H1 (cell line): ENCODE measurements around the gene PCDH9. TPM values are rescaled to one million over a fixed set of nuclear protein-coding genes. Genes with fewer than 3 reads are reported as not detected.

Experiments
- CTCF ChIA-PET: fragments of 300-600 bp; sonication (Branson Sonifier 250); formaldehyde crosslinking; loops from one replicate; lab custom pipeline; 2021; ENCODE audit not compliant: partially characterized antibody; lab: Charles Lee
- POLR2A ChIA-PET: fragments of 300-600 bp; sonication (Branson Sonifier 250); formaldehyde crosslinking; loops from one replicate; lab custom pipeline; 2021; ENCODE audit warnings: inconsistent platforms; ENCODE audit not compliant: partially characterized antibody; lab: Charles Lee
- DNase-seq, 2 experiments: peaks; one replicate each; pipeline versions ENCODE4 v3.0.0 to v3.0.0-alpha.2; 2010 to 2022; ENCODE audit warnings: low spot score in 2 of 2, low read depth in 1 of 2, mixed read lengths in 1 of 2
- FAIRE-seq: peaks from 2 replicates; lab custom pipeline; 2011; peaks lifted over from hg19 to GRCh38; lab: Jason Lieb, UNC
- H2AFZ ChIP-seq: 2 replicates; pipeline ENCODE4 v1.8.1; 2012; ENCODE audit warnings: low read length, inconsistent platforms
- H2AK5ac ChIP-seq: 2 replicates; pipeline ENCODE4 v1.6.1; 2013; ENCODE audit warnings: low read depth, low read length
- H2BK120ac ChIP-seq: replicated peaks from 2 replicates; pipeline ENCODE3; 2013; ENCODE audit warnings: low read depth, low read length, inconsistent platforms
- H2BK12ac ChIP-seq: 2 replicates; pipeline ENCODE4 v1.6.1; 2013; ENCODE audit warnings: low read depth, low read length
- H2BK15ac ChIP-seq: 2 replicates; pipeline ENCODE4 v1.6.1; 2013; ENCODE audit warnings: low read length
- H2BK20ac ChIP-seq: 2 replicates; pipeline ENCODE4 v1.6.1; 2013; ENCODE audit warnings: low read length
- H2BK5ac ChIP-seq: 2 replicates; pipeline ENCODE4 v1.6.1; 2013; ENCODE audit warnings: low read depth, low read length
- H3K14ac ChIP-seq: 2 replicates; pipeline ENCODE4 v1.6.1; 2013; ENCODE audit warnings: inconsistent platforms; ENCODE audit not compliant: insufficient read length
- H3K18ac ChIP-seq: 2 replicates; pipeline ENCODE4 v1.6.1; 2013; ENCODE audit warnings: low read length; ENCODE audit errors: extremely low read depth
- H3K23ac ChIP-seq: 2 replicates; pipeline ENCODE4 v1.6.1; 2013; ENCODE audit warnings: inconsistent platforms; ENCODE audit not compliant: insufficient read length
- H3K23me2 ChIP-seq: 2 replicates; pipeline ENCODE4 v1.6.1; 2013; ENCODE audit warnings: low read depth, low read length
- H3K27ac ChIP-seq: 2 replicates; pipeline ENCODE4 v1.6.1; 2011; ENCODE audit warnings: low read depth, low read length, inconsistent platforms
- H3K27me3 ChIP-seq, 4 experiments: replicated peaks in 1 of 4; 1 replicate in 1 of 4; 2 replicates in 3 of 4; pipeline versions ENCODE4 v1.6.1 to v1.8.1; 2011 to 2013; ENCODE audit warnings: low read length in 3 of 4, mild to moderate bottlenecking in 3 of 4, inconsistent platforms in 2 of 4, mixed read lengths in 2 of 4, moderate library complexity in 1 of 4; ENCODE audit not compliant: control insufficient read depth in 3 of 4, insufficient read depth in 3 of 4; ENCODE audit errors: extremely low read depth in 1 of 4
- H3K36me3 ChIP-seq, 4 experiments: 2 replicates each; pipeline versions ENCODE4 v1.6.1 to v1.8.1; 2011 to 2013; ENCODE audit warnings: mild to moderate bottlenecking in 4 of 4, low read length in 3 of 4, moderate library complexity in 2 of 4, control low read depth in 1 of 4, inconsistent platforms in 1 of 4; ENCODE audit not compliant: insufficient read depth in 4 of 4, control insufficient read depth in 2 of 4
- H3K4ac ChIP-seq: replicated peaks from 2 replicates; pipeline ENCODE3; 2013; ENCODE audit warnings: low read length, low read depth, mixed read lengths, inconsistent platforms; ENCODE audit not compliant: insufficient read length
- H3K4me1 ChIP-seq, 4 experiments: replicated peaks in 1 of 4; 1 replicate in 1 of 4; 2 replicates in 3 of 4; pipeline versions ENCODE4 v1.6.1 to v1.8.1; 2011 to 2013; ENCODE audit warnings: low read length in 3 of 4, inconsistent platforms in 2 of 4, mixed read lengths in 1 of 4; ENCODE audit not compliant: insufficient read depth in 4 of 4, control insufficient read depth in 3 of 4
- H3K4me2 ChIP-seq, 2 experiments: 2 replicates each; pipeline versions ENCODE4 v1.6.1 to v1.8.1; 2011 to 2013; ENCODE audit warnings: low read depth in 2 of 2, low read length in 2 of 2, control low read depth in 1 of 2, inconsistent platforms in 1 of 2, mild to moderate bottlenecking in 1 of 2; ENCODE audit not compliant: insufficient read depth in 1 of 2
- H3K4me3 ChIP-seq, 4 experiments: fragments of 200-600, 300-600 bp in 1 of 4; sonication (generic), shearing (Covaris generic), sonication (Bioruptor Twin) in 1 of 4; 2 replicates each; pipeline versions ENCODE4 v1.5.1 to v1.8.1; 2011 to 2016; ENCODE audit warnings: low read length in 4 of 4, low read depth in 3 of 4, control low read depth in 2 of 4, inconsistent platforms in 2 of 4, mild to moderate bottlenecking in 2 of 4, mixed read lengths in 1 of 4, moderate library complexity in 1 of 4; ENCODE audit not compliant: insufficient read depth in 2 of 4; ENCODE audit errors: extremely low read depth in 1 of 4
- H3K56ac ChIP-seq: replicated peaks from 2 replicates; pipeline ENCODE3; 2013; ENCODE audit warnings: low read depth, mild to moderate bottlenecking, mixed read lengths, low read length, inconsistent platforms; ENCODE audit not compliant: insufficient read length
- H3K79me1 ChIP-seq: 2 replicates; pipeline ENCODE4 v1.6.1; 2013; ENCODE audit warnings: low read depth, low read length, control low read depth
- H3K79me2 ChIP-seq, 2 experiments: 2 replicates each; pipeline versions ENCODE4 v1.6.1 to v1.8.1; 2012 to 2013; ENCODE audit warnings: low read length in 2 of 2, mild to moderate bottlenecking in 2 of 2, inconsistent platforms in 1 of 2; ENCODE audit not compliant: insufficient read depth in 2 of 2, control insufficient read depth in 1 of 2
- H3K9ac ChIP-seq, 4 experiments: replicated peaks in 1 of 4; 1 replicate in 1 of 4; 2 replicates in 3 of 4; pipeline versions ENCODE4 v1.6.1 to v1.8.1; 2011 to 2013; ENCODE audit warnings: low read depth in 3 of 4, low read length in 3 of 4, control low read depth in 2 of 4, mild to moderate bottlenecking in 2 of 4, moderate library complexity in 2 of 4, inconsistent platforms in 1 of 4; ENCODE audit errors: extremely low read depth in 1 of 4
- H3K9me3 ChIP-seq, 2 experiments: 2 replicates each; pipeline versions ENCODE4 v1.6.1 to v1.8.1; 2012 to 2013; ENCODE audit warnings: mild to moderate bottlenecking in 2 of 2, moderate library complexity in 2 of 2, control low read depth in 1 of 2, inconsistent platforms in 1 of 2, low read depth in 1 of 2, low read length in 1 of 2, mixed read lengths in 1 of 2; ENCODE audit not compliant: insufficient read depth in 2 of 2
- H4K20me1 ChIP-seq, 2 experiments: replicated peaks in 1 of 2; 2 replicates each; pipeline versions ENCODE3 to v1.8.1; 2011 to 2013; ENCODE audit warnings: inconsistent platforms in 2 of 2, low read length in 2 of 2, mild to moderate bottlenecking in 1 of 2; ENCODE audit not compliant: insufficient read depth in 2 of 2, control insufficient read depth in 1 of 2
- H4K5ac ChIP-seq: 2 replicates; pipeline ENCODE4 v1.6.1; 2013; ENCODE audit warnings: low read length, low read depth, mixed read lengths, inconsistent platforms; ENCODE audit not compliant: insufficient read length
- H4K8ac ChIP-seq: 2 replicates; pipeline ENCODE4 v1.8.0; 2013; ENCODE audit warnings: mild to moderate bottlenecking, moderate library complexity, low read length, inconsistent platforms; ENCODE audit not compliant: insufficient read depth; ENCODE audit errors: extremely low read depth
- H4K91ac ChIP-seq: replicated peaks from 2 replicates; pipeline ENCODE3; 2013; ENCODE audit warnings: low read length, mixed read lengths, inconsistent platforms; ENCODE audit not compliant: insufficient read length
- ATF3 ChIP-seq: IDR thresholded peaks from 2 replicates; pipeline ENCODE4 v1.6.1; 2011; ENCODE audit warnings: low read depth, mild to moderate bottlenecking, low read length; ENCODE audit not compliant: insufficient read depth
- CEBPB ChIP-seq: IDR thresholded peaks from 2 replicates; pipeline ENCODE4 v1.6.1; 2012; ENCODE audit warnings: low read depth, low read length
- E2F6 ChIP-seq: IDR thresholded peaks from 2 replicates; pipeline ENCODE4 v1.6.1; 2012; ENCODE audit warnings: inconsistent platforms
- EP300 ChIP-seq, 2 experiments: IDR thresholded peaks; 1 replicate in 1 of 2; 2 replicates in 1 of 2; pipeline ENCODE4 v1.6.1; 2011 to 2012; ENCODE audit warnings: low read depth in 2 of 2, low read length in 2 of 2, mild to moderate bottlenecking in 2 of 2, borderline replicate concordance in 1 of 2, inconsistent platforms in 1 of 2, moderate library complexity in 1 of 2
- NRF1 ChIP-seq: IDR thresholded peaks from 2 replicates; pipeline ENCODE4 v1.6.1; 2011; ENCODE audit warnings: mild to moderate bottlenecking, low read depth, low read length, improper control_type of control experiment
- RFX5 ChIP-seq: IDR thresholded peaks from 2 replicates; pipeline ENCODE4 v1.6.1; 2011; ENCODE audit warnings: low read depth, low read length, improper control_type of control experiment, borderline replicate concordance
- SIN3A ChIP-seq, 2 experiments: IDR thresholded peaks in 1 of 2; conservative IDR thresholded peaks in 1 of 2; 2 replicates each; pipeline ENCODE4 v1.6.1; 2011 to 2012; ENCODE audit warnings: low read length in 2 of 2, improper control_type of control experiment in 1 of 2, low read depth in 1 of 2, mild to moderate bottlenecking in 1 of 2
- USF2 ChIP-seq: IDR thresholded peaks from 2 replicates; pipeline ENCODE4 v1.6.1; 2011; ENCODE audit warnings: low read length, improper control_type of control experiment
- YY1 ChIP-seq: IDR thresholded peaks from 2 replicates; pipeline ENCODE4 v1.6.1; 2011; ENCODE audit warnings: low read depth, mild to moderate bottlenecking, low read length
- WGBS, 2 experiments: shearing (Covaris generic) in 1 of 2; methylation state at CpG; one replicate each; pipeline versions ENCODE4 v1.1.6 to v1.1.7; 2013 to 2015; ENCODE audit warnings: low lambda C conversion rate in 2 of 2, mixed read lengths in 2 of 2, inconsistent platforms in 1 of 2, low coverage in 1 of 2, missing lambda C conversion rate in 1 of 2; ENCODE audit not compliant: insufficient replicate concordance in 2 of 2, insufficient coverage in 1 of 2, insufficient read length in 1 of 2; ENCODE audit errors: extremely low coverage in 1 of 2, missing lambda C conversion rate in 1 of 2; 5-methylcytosine and 5-hydroxymethylcytosine counted together
- polyA plus RNA-seq, 7 experiments: library from polyadenylated mRNA; depleted of rRNA in 3 of 7; stranded (reverse) in 5 of 7; unstranded in 2 of 7; fragments of >200 nt in 5 of 7; fragments of 200-250 nt in 2 of 7; gene quantifications; 1 replicate in 5 of 7; 2 replicates in 1 of 7; 4 replicates in 1 of 7; pipeline versions ENCODE4 v1.2.1 to v1.2.3, GENCODE V29; 2011 to 2013; ENCODE audit warnings: missing spikeins in 2 of 7, mixed read lengths in 2 of 7
- total RNA-seq: library from RNA; stranded (reverse); fragmentation: NEBNext Ultra II Directional; extraction: Animal tissue kit (Norgen Biotek cat#: 25700); gene quantifications from 2 replicates; pipeline ENCODE4 v1.2.1, GENCODE V29; 2021

The PCDH9 gene
- total and polyA plus RNA-seq, 2 of the 8 experiments (the other 6 are each of a cell fraction or from before 2014, with no cell fraction given) = 0.12 to 0.60 TPM

GRCh38 chr13:67227131-67227983 lies 2.8 kb downstream of the PCDH9 start:
- DNase-seq = no peak
- Histone ChIP-seq H2BK12ac (no peak overlapping the region), H3K27ac (no peak overlapping the region), H3K4me2 (no peak overlapping the region), H4K5ac (no peak overlapping the region), H2BK20ac (no peak overlapping the region), H2BK120ac (no peak overlapping the region), H3K4me3 (no peak overlapping the region), H4K20me1 (no peaks in the 10 kb centered on the region), H2BK5ac (no peak overlapping the region), H2BK15ac (no peak overlapping the region), H3K4ac (no peak overlapping the region), H3K56ac (no peak overlapping the region), H3K79me1 (no peaks in the 10 kb centered on the region), H4K8ac (no peak overlapping the region), H2AK5ac (no peak overlapping the region), H3K79me2 (no peaks in the 10 kb centered on the region), H3K23ac (no peak overlapping the region), H3K4me1 (peaks cover 0 to 3% (median 2%) of the 10 kb centered on the region in 4 experiments; a peak in 6 of 7 replicates), H3K23me2 (peaks cover 7% of the 10 kb centered on the region), H3K9ac (no peak overlapping the region), H2AFZ (no peak overlapping the region), H3K36me3 (no peaks in the 10 kb centered on the region), H3K14ac (no peak overlapping the region), H3K27me3 (peaks cover 0 to 5% (median 5%) of the 10 kb centered on the region in 4 experiments; a peak in 4 of 7 replicates), H3K18ac (no peak overlapping the region), H4K91ac (no peak overlapping the region), H3K9me3 (no peaks in the 10 kb centered on the region)
- 92% methylated on average over 12 of the region's 12 CpGs; no CpG with 5 or more reads in 1 of the 2 experiments for WGBS, 2 experiments
- ChIA-PET POLR2A (no interaction called here), CTCF (interaction anchor here (1.1 to 1.5 kb wide), 3 partner anchors 11 to 189 kb away, joined by 3 to 6 read pairs (median 5); no protein-coding TSS in a partner anchor)
- FAIRE-seq = no peak
- no peak for TF ChIP-seq SIN3A (conservative IDR thresholded peaks at IDR 0.05 in 1 of 2, IDR thresholded peaks at IDR 0.05 in 1 of 2; ENCODE audit: low read depth in 1 of 2, low read length in 2 of 2)
- TF ChIP-seq USF2 = no peak
- no peak for TF ChIP-seq NRF1
- TF ChIP-seq ATF3 = no peak
- TF ChIP-seq EP300 (IDR thresholded peaks at IDR 0.05; ENCODE audit: borderline replicate concordance in 1 of 2, low read depth in 2 of 2, low read length in 2 of 2) = no peak
- no peak for TF ChIP-seq RFX5
- TF ChIP-seq CEBPB = no peak
- TF ChIP-seq YY1 = no peak
- no peak for TF ChIP-seq E2F6
